HG02763 (cell line): ENCODE measurements around the gene C9orf43.
"Not testable (repeated sequence)": the region's sequence is repeated elsewhere in the genome, so short reads cannot be mapped to it uniquely, and the experiment has no call there.

Experiments
- ATAC-seq: cut with Tn5 transposase; IDR thresholded peaks from one replicate; pipeline ENCODE4 v1.9.1; 2021; ENCODE audit warnings: mild to moderate bottlenecking, moderate library complexity; ENCODE audit not compliant: unreplicated experiment

C9orf43 gene

GRCh38 chr9:113381441-113381840 lies 29.1 kb upstream of the C9orf43 start:
- not testable (repeated sequence) for ATAC-seq

GRCh38 chr9:113381909-113382411 lies 28.6 kb upstream of the C9orf43 start:
- no peak for ATAC-seq

GRCh38 chr9:113386571-113387393 lies 23.8 kb upstream of the C9orf43 start:
- no peak for ATAC-seq

DNA sequence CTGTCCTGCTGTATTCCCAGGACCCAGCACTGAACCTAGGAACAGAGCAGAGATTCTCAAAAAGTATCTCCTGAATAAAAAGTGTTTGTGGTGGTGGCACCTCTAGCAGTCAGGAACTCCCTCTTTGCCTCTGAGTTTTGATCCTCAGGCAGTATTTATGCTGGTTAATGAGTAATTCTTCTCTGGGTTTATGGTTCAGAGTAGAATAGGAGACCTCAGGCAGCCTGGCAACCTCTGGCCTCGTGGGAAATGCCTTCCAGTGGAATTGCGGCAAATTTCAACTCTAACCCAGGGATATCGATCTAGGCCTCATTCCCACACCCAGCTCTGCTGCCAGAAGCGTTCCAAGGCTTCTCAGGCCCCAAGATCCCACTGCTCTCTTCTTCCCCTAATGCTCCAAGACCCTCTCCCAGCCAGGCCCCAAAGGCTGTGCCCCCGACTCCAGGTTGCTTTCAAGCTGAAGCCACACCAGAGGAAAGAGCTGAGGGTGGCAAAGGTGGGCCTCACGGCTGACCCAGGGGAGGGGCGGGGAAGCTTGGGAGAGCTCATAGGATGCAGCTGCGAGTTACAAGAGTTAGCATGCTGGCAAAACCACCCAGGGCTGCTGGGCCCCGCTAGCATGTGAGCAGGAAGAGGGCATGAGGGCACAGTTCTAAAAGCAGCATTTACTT lies 22.9 kb upstream of the C9orf43 start:
- no peak for ATAC-seq

DNA sequence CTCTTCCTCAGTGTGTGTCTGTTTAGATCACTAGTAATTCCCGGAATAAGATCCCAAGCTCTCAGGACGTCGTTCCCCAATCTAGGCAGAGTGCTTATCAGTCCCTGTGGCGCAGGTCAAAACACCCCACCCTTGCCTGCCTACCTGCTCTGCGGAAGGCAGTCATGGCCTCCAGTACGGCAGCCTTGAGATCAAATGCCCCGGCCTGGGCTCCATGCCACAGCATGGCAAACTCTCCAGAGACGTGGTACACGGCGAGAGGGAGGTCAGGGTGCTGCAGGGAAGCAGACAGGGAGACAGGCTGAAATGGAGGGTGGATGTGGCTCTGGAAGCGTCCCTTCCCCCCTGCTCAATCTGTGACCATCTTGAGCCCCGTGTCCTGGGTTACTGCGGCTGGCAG lies 21.7 kb upstream of the C9orf43 start:
- ATAC-seq, result no peak

DNA sequence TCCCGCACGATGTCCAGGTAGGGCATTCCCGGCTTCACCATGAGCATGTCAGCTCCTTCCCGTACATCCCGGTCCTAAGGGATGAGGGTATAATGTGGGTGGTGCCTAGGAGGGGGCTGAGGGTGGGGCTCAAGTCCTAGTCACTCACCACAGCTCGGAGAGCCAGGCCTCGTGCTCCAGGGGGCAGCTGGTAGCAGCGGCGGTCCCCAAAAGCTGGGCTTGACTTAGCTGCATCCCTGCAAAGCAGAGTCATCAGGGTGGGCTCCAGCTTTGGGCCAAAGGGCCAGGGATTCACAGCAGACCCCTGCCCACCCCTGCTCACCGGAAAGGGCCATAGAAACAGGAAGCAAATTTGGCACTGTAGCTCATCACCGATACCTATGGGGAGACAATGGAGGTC lies 21.1 kb upstream of the C9orf43 start:
- ATAC-seq, result no peak

DNA sequence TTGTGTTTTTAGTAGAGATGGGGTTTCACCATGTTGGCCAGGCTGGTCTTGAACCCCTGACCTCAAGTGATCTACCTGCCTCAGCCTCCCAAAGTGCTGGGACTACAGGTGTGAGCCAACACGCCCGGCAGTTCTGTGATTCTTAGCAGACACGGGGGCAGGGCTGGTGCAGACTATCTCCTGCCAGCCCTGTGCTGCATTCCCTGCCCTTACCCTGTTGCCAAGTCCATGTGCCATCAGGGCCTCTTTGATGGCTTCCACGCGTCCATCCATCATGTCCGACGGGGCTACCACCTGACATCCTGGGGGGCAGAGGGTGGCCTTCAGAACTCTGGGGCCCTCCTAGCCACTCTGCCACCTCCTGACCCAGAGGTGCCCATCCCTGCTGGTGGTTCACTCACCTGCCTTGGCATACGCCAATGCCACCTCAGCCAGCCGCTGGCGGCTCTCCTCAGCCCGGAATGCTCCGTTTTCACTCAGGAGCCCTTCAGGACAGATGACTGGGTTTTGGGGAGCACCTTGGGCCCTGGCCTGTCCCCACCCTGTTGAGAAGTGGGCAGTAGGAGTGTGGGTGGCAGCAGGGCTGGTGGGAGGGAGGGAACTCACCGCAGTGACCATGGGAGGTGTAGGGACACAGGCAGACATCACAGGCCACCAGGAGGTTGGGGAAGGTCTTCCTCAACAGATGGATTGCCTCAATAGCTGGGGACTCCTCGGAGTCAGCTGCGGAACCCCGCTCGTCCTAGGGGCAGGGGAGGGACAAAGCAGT lies 20.2 kb upstream of the C9orf43 start:
- no peak for ATAC-seq

DNA sequence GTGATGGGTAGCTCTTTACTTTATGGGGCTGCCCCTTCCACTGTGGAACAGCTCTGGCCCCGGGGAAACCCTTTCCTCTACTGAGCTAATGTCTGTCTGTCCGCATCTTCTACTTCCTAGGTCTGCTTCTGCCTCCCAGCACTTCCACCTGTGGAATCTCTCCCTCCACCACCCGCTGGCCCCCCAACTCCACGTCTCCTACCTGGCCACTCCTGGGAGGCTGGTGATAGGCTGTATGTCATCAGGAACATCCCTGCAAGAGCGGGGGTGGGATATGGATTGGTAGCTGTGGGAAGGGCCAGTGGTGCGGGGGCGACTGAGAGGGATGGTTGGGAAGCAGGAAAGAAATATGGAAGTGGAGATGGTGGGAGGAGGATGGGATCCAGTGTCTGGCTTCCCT lies 18.6 kb upstream of the C9orf43 start:
- no peak for ATAC-seq

DNA sequence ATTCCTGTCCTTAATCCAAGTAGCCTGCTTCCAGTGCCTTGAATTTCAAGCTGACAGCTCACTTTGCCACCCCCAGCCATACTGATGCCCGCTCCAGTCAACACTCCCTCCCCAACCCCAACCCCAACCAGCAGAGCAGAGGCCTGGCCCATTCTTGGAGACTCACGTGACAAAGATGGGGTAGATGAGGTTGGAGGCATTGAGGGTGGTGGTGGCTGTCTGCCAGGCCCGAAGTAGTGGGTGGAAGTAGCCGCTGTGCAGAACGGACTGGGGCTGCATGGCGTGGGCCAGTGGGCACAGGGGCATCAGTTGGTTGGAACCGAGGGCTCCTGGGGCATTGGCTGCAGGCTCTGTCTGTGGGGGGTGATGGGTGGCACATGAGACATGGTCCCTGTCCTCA lies 17.3 kb upstream of the C9orf43 start:
- ATAC-seq, result no peak

GRCh38 chr9:113395000-113395861 lies 15.3 kb upstream of the C9orf43 start:
- ATAC-seq, result no peak

DNA sequence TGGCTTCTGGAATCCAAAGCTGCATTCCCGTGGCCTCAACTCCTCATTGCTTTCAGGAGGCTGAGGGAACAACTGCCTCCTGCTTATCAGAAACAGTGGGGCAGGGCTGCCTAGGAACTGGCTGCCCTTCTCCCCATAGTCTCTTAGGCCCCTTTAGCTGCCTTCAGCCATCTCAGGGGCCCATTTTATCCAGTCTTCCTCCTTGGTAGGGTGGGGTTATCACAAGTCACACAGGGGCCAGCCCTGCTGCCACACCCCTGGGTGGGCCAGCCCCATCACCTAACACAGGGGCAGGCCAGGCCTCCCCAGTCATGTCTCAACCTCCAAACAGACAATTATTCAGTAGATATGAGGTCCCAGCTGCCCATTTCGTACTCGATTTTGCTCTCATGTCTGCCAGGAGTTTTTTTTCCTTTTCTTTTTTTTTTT lies 13.3 kb upstream of the C9orf43 start:
- ATAC-seq, result no peak

DNA sequence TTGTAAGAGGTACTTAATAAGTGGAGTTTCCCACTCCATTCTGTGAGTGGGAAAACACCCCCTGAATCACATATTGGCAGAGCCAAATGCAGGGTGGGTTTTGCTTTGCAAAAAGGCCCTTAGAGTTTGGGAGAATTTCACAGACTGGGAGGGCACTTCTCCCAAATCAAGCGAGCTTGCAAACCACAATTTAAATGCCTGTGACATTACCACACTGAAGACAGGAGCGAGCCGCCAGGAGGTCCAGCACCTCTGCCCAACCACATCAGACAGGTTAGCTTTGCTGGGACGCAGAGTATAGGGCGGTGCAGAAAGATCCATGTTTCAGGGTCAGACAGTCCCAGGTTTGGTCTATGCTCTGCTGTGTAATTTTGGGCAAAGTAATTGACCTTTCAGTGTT lies 11.8 kb upstream of the C9orf43 start:
- ATAC-seq, result no peak

DNA sequence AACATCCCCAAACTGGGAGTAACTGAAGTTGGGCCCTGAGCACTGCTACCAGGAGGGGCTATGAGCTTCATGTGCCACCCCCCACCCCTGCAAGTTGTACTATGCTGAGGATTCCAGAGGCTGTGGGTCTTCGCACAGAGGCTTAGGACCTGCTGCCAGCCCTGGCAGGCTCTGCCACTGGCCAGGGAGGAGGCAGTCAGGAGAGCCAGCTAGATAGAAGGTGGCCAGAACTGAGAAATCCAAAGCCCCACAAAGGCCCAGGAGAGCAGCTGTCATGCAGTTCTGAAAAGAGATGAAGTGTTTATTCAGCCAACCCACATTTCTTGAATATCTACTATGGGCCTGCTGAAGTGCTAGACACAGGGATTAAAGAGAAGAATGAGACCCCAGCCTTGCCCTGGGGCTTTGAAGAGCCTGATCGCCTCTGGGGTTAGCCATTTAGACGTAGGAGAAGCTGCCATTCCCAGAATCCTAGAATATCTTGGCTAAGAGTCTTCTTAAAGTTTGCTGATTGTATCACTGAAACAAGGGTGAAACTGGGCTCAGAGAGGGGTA lies 10.8 kb upstream of the C9orf43 start:
- ATAC-seq, result no peak

DNA sequence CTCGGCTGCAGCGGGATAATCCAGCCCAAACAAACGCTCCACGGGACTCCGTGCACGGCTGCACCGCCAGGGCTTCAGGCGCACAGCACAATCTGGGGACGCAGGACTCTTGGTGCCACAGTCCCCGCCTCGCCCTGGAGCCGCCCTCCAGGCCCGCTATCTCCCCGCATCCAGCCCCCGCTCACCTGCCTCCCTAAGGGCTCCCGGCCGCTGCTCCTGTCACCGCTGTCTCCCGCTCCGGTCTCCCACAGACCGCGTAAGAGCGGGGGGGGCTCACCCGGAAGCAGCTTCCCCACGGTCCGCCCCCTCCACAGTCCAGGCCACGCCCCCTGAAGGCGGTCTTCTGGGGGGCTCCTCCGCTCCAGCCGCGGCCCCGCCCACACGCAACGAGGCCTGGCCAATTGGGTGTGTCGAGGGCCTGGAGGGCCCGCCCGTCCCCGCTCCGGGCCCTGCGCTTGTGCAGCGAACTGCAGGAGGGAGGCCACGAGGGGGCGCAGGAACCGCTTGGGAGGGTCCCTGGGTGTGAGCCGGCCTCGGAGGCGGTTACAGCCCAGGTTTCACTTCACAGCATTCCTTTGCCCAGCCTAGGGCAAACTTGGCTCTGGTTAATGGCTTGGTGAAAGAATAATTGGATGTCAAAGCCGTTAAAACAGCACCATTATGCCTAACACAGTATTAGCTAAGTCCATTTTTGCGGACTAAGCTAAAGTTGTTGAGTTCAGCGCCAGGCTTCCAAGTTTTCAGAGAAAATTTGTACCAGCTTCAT lies 9.3 kb upstream of the C9orf43 start, which contains the start of gene ALAD:
Gene ALAD (minus strand): TSS at position 258 of the 766 bp plus-strand sequence. CDS start 7,725 bp downstream, outside the sequence.
- peak; percentile 99 for ATAC-seq

DNA sequence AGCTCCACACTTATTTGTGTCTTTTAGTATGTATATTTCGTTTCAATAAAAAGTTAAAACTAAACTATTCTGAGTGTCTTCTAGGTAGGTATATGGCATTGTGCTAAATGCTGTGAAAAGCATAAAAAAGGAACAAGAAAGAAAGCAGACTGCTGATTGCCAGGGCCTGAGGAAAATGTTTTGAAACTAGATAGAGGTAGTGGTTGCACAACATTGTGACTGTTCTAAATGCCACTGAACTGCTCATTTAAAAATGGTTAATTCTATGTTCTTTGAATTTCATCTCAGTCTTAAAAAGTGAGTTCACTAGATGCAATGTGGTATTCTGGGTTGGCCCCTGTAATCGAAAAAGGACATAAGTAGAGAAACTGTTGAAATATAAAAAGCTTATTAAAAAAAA lies 6.9 kb upstream of the C9orf43 start:
- no peak for ATAC-seq

DNA sequence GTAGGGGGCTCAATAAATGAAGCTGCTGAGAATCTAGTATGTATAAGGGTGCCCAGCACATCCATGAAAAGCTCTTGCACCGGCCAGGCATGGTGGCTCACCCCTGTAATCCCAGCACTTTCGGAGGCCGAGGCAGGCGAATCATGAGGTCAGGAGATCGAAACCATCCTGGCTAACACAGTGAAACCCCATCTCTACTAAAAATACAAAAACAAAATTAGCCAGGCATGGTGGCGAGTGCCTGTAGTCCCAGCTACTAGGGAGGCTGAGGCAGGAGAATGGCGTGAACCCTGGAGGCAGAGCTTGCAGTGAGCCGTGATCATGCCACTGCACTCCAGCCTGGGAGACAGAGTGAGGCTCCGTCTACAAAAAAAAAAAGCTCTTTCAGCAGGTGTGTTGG lies 4.2 kb upstream of the C9orf43 start:
- ATAC-seq, result not testable (repeated sequence)

DNA sequence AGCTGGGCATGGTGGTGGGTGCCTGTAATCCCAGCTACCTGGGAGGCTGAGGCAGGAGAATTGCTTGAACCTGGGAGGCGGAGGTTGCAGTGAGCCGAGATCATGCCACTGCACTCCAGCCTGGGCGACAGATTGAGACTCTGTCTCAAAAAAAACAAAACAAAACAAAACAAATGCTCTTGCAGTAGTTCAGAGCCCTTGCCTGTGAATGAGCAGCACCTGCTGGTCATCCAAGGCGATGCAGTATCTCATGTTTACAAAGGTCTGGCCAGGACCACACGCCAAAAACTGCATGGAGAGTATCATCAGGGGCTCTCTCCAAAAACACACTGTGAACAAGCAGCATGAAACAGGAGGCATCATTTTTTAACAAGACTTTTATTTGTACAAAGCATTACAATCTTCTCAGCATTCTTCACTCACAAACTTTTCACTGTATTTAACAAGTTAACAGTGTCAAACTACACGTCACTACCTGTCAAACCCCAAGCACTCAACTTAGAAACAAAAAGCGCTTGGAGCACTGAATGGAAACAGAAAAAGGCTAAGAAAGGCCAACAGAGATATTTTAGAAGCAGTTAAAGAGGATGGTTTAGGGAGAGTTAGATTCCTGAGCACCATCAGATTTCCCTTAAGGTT lies 3.6 kb upstream of the C9orf43 start:
- peak; percentile 29 for ATAC-seq

DNA sequence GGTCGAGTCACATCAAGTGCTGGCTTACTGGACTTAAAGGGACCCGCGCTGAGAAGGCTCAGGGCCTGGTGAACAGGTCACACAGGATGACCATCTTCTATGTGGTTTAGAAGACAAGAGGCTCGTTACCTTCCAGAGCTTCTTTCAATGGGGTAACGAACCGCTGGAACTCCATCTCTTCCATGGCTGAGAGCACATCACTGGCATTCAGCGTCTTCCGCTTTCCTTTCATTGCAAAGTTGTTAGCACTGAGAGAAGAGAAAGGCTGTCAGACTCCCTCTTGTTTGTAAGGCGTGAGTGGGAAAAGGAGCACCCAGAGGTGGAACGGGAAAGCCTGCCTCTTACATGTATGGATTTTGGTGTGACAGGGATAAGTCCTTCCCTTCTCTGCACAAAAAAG lies 1.1 kb upstream of the C9orf43 start:
- ATAC-seq, result no peak

GRCh38 chr9:113409883-113410206 lies 702 bp upstream of the C9orf43 start:
- no peak for ATAC-seq
